HEK293T (cell line): Measurements from ENCODE around the gene PDZD8.

Source experiments
- BHLHE40 ChIP-seq: fragments of 450-650 bp; IDR thresholded peaks from 2 replicates; pipeline ENCODE4 v1.6.1; 2016; ENCODE audit warnings: mild to moderate bottlenecking, moderate library complexity, borderline replicate concordance
- ELF4 ChIP-seq: fragments of 450-650 bp; IDR thresholded peaks from 2 replicates; pipeline ENCODE4 v1.6.1; 2017; ENCODE audit warnings: antibody characterized with exemption
- FOXA1 ChIP-seq: fragments of 450-650 bp; IDR thresholded peaks from 2 replicates; pipeline ENCODE4 v1.6.1; 2016; ENCODE audit warnings: mild to moderate bottlenecking
- FOXK2 ChIP-seq: fragments of 450-650 bp; IDR thresholded peaks from 2 replicates; pipeline ENCODE4 v1.6.1; 2016; ENCODE audit warnings: mild to moderate bottlenecking
- FOXM1 ChIP-seq: fragments of 450-650 bp; IDR thresholded peaks from 2 replicates; pipeline ENCODE4 v1.6.1; 2017; ENCODE audit warnings: mild to moderate bottlenecking, borderline replicate concordance
- HDGF ChIP-seq: fragments of 450-650 bp; IDR thresholded peaks from 2 replicates; pipeline ENCODE4 v1.6.1; 2017; ENCODE audit warnings: antibody characterized with exemption, borderline replicate concordance
- L3MBTL2 ChIP-seq: fragments of 450-650 bp; conservative IDR thresholded peaks from 2 replicates; pipeline ENCODE4 v1.6.1; 2016; ENCODE audit warnings: mild to moderate bottlenecking
- NFRKB ChIP-seq: fragments of 450-650 bp; IDR thresholded peaks from 2 replicates; pipeline ENCODE4 v1.6.1; 2016; ENCODE audit warnings: mild to moderate bottlenecking, moderate library complexity
- PKNOX1 ChIP-seq: fragments of 450-650 bp; IDR thresholded peaks from 2 replicates; pipeline ENCODE4 v1.6.1; 2016
- SP1 ChIP-seq: fragments of 450-650 bp; IDR thresholded peaks from 2 replicates; pipeline ENCODE4 v1.6.1; 2017
- SUZ12 ChIP-seq: fragments of 450-650 bp; IDR thresholded peaks from 2 replicates; pipeline ENCODE4 v1.6.1; 2016; ENCODE audit warnings: mild to moderate bottlenecking
- ZNF384 ChIP-seq: fragments of 450-650 bp; IDR thresholded peaks from 2 replicates; pipeline ENCODE4 v1.6.1; 2016

- no peak for TF ChIP-seq FOXM1
- TF ChIP-seq BHLHE40 = no peak
- TF ChIP-seq ZNF384 = no peak
- no peak for TF ChIP-seq HDGF
- no peak for TF ChIP-seq NFRKB
- no peak for TF ChIP-seq ELF4
- TF ChIP-seq SUZ12 = no peak
- TF ChIP-seq FOXK2 = no peak
- no peak for TF ChIP-seq SP1
- TF ChIP-seq PKNOX1 = no peak
- TF ChIP-seq FOXA1 = no peak
- TF ChIP-seq L3MBTL2 = no peak
These were observed 56.3 kb downstream of the PDZD8 start for GRCh38 chr10:117318909-117319308.
